ENCODE measurements around the gene LRP1B.

GRCh38 chr2:142150453-142150852 is 19.6 kb upstream of the LRP1B start:
- TF ChIP-seq CTCF (IDR thresholded peaks at IDR 0.05) (no peak), POLR2A (IDR thresholded peaks at IDR 0.05) (no peak)

All from thyroid gland (tissue), 4 donors.